ENCODE measurements around the gene EHD3.

DNA sequence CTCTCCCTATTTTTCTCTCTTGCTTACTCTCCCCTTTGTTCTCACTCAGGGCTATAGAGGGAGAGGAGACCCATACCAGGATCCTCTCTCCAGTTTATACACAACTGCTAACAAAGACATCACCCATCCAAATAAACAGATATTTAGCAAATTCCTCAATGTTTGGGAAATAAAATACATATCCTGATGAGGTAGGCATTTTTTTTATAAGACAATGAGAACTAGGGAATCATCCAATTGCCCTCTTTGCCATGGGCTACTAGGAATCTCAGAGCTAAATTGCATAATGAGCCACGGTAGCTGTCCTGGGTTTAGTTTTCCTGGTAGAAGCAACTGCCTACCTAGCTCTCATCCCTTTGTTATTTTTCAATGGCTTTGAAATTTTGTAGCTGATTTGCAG is 43.8 kb upstream of the EHD3 start:
- no peak for TF ChIP-seq POLR2A (IDR thresholded peaks at IDR 0.05; ENCODE audit: low read length)
- no peak for TF ChIP-seq GATA1 (IDR thresholded peaks at IDR 0.05; ENCODE audit: low read depth, low read length)
